ENCODE results near the gene LGALS8. TPM values are rescaled to one million over a fixed set of nuclear protein-coding genes. Genes with fewer than 3 reads are reported as not detected.

The LGALS8 gene
- total RNA-seq, 1 experiment from 2014 or later = 30.7 TPM

GRCh38 chr1:236524142-236524894 is 536 bp downstream of the LGALS8 start (continued):
- TF ChIP-seq CTCF (IDR thresholded peaks at IDR 0.05 in 2 of 3, conservative IDR thresholded peaks at IDR 0.05 in 1 of 3; ENCODE audit: borderline replicate concordance in 1 of 3, insufficient read depth in 1 of 3, low read depth in 2 of 3, low read length in 2 of 3) = no peak
- TF ChIP-seq ZNF274 (IDR thresholded peaks at IDR 0.05; ENCODE audit: low read depth, low read length) = no peak
- TF ChIP-seq TCF7L2 (IDR thresholded peaks at IDR 0.05; ENCODE audit: borderline replicate concordance, extremely low read depth, insufficient read depth, insufficient read length) = no peak

GRCh38 chr1:236524895-236525184 is 1.1 kb downstream of the LGALS8 start:
- DNase-seq (ENCODE audit: low read depth, low spot score) (no peak), ATAC-seq (no peak)
- no peaks in the 10 kb centered on the region for H3K9me2 ChIP-seq (ENCODE audit: insufficient read depth)
- H3K27me3 ChIP-seq (ENCODE audit: insufficient read depth, low read length) = no peaks in the 10 kb centered on the region
- no peaks in the 10 kb centered on the region for H3K9me3 ChIP-seq (ENCODE audit: control insufficient read depth in 1 of 2, insufficient read depth in 1 of 2, low read depth in 1 of 2, low read length in 2 of 2)
- peak overlapping the region; percentile 91 for H3K4me2 ChIP-seq (ENCODE audit: low read length)
- H3K27ac ChIP-seq (ENCODE audit: low read depth, low read length) = peak overlapping the region; percentile 62
- RAD21 ChIA-PET (ENCODE audit: low non-redundant PET in 1 of 2, low total read pairs in 2 of 2, uncharacterized antibody in 2 of 2, unreplicated experiment in 2 of 2) = no interaction called here
- intact Hi-C loops (cut with micrococcal nuclease) = no loop called here
- BruUV-seq (replicated peaks) = no TSS peak
- peak overlapping the region; percentile 69 for H2AFZ ChIP-seq (ENCODE audit: low read depth, low read length, poor library complexity, severe bottlenecking)
- H3K36me3 ChIP-seq (ENCODE audit: control insufficient read depth in 1 of 2, insufficient read depth in 2 of 2, low read length in 2 of 2) = peaks cover 0 to 8% of the 10 kb centered on the region in 2 experiments; a peak in 1 of 4 replicates
- CTCF ChIA-PET = no interaction called here
- POLR2A ChIA-PET = no interaction called here
- H3K9ac ChIP-seq (ENCODE audit: low read length) = peak overlapping the region; percentile 90
- H3K4me1 ChIP-seq (ENCODE audit: control insufficient read depth in 1 of 2, insufficient read depth in 2 of 2, low read length in 2 of 2) = peaks cover 5 to 14% of the 10 kb centered on the region in 2 experiments; a peak in 2 of 4 replicates
- peak overlapping the region; percentile 76 to 99 for H3K4me3 ChIP-seq (replicated peaks in 1 of 2; ENCODE audit: low read depth in 1 of 2, low read length in 2 of 2)
- no peaks in the 10 kb centered on the region for H4K20me1 ChIP-seq (ENCODE audit: insufficient read depth)
- H3K79me2 ChIP-seq (ENCODE audit: insufficient read depth, low read length) = peaks cover 13% of the 10 kb centered on the region
- no peak for TF ChIP-seq SP1 (IDR thresholded peaks at IDR 0.05; ENCODE audit: low read depth)
- no peak for TF ChIP-seq YY1 (IDR thresholded peaks at IDR 0.05; ENCODE audit: extremely low read depth, insufficient replicate concordance, low read depth, low read length)
- no peak for TF ChIP-seq MAX (IDR thresholded peaks at IDR 0.05)
- TF ChIP-seq ZBTB33 (IDR thresholded peaks at IDR 0.05; ENCODE audit: extremely low read depth, insufficient replicate concordance, low read length) = no peak
- no peak for TF ChIP-seq REST (IDR thresholded peaks at IDR 0.05; ENCODE audit: low read depth)
- no peak for TF ChIP-seq JUND (IDR thresholded peaks at IDR 0.05)
- TF ChIP-seq CTCF (IDR thresholded peaks at IDR 0.05 in 2 of 3, conservative IDR thresholded peaks at IDR 0.05 in 1 of 3; ENCODE audit: borderline replicate concordance in 1 of 3, insufficient read depth in 1 of 3, low read depth in 2 of 3, low read length in 2 of 3) = no peak
- no peak for TF ChIP-seq CBX3 (IDR thresholded peaks at IDR 0.05; ENCODE audit: low read depth)
- no peak for TF ChIP-seq EZH2phosphoT487 (IDR thresholded peaks at IDR 0.05; ENCODE audit: borderline replicate concordance)
- no peak for TF ChIP-seq CEBPB (IDR thresholded peaks at IDR 0.05; ENCODE audit: low read depth)
